K562 (cell line): ENCODE results near the gene SRMS. TPM values are rescaled to one million over a fixed set of nuclear protein-coding genes. Genes with fewer than 3 reads are reported as not detected.

ENCODE experiments used
- CXXC5 ChIP-seq: fragments of 250-450 bp; sonication (Bioruptor Pico); IDR thresholded peaks from 2 replicates; pipeline ENCODE4 v1.8.0; 2022; ENCODE audit warnings: inconsistent platforms, mild to moderate bottlenecking, moderate library complexity
- NKRF ChIP-seq: fragments of 450-650 bp; IDR thresholded peaks from 2 replicates; pipeline ENCODE4 v1.6.1; 2016; ENCODE audit warnings: borderline replicate concordance
- POLR2G ChIP-seq: fragments of 200-400 bp; formaldehyde crosslinking; IDR thresholded peaks from 2 replicates; pipeline ENCODE4 v1.6.1; 2017; ENCODE audit warnings: low read depth, mild to moderate bottlenecking, antibody characterized with exemption, low read length, moderate library complexity
- PTBP1 ChIP-seq: fragments of 200-400 bp; formaldehyde crosslinking; IDR thresholded peaks from 2 replicates; pipeline ENCODE4 v1.6.1; 2017; ENCODE audit warnings: low read depth, low read length
- RBFOX2 ChIP-seq: fragments of 200-400 bp; formaldehyde crosslinking; IDR thresholded peaks from 2 replicates; pipeline ENCODE4 v1.6.1; 2017; ENCODE audit warnings: low read depth, mild to moderate bottlenecking, low read length, moderate library complexity
- RBM14 ChIP-seq: fragments of 200-400 bp; formaldehyde crosslinking; IDR thresholded peaks from 2 replicates; pipeline ENCODE4 v1.6.1; 2018; ENCODE audit warnings: low read depth, mild to moderate bottlenecking, low read length, moderate library complexity, borderline replicate concordance; ENCODE audit not compliant: insufficient read depth
- TEAD1 ChIP-seq, 2 experiments: fragments of 450-650 bp in 1 of 2; sonication (generic) in 1 of 2; formaldehyde crosslinking; IDR thresholded peaks; 2 replicates each; pipeline versions ENCODE4 v1.4.0 to v1.8.0; 2020 to 2022; ENCODE audit warnings: mild to moderate bottlenecking in 2 of 2, missing genetic modification reagents in 1 of 2
- U2AF1 ChIP-seq: fragments of 200-400 bp; formaldehyde crosslinking; optimal IDR thresholded peaks from 2 replicates; pipeline ENCODE3; 2017; ENCODE audit warnings: mild to moderate bottlenecking, low read depth, low read length, moderate library complexity
- ZBTB40 ChIP-seq, 2 experiments: fragments of 450-650 bp in 1 of 2; sonication (generic) in 1 of 2; formaldehyde crosslinking in 1 of 2; IDR thresholded peaks; 2 replicates each; pipeline versions ENCODE4 v1.7.1 to v1.9.0; 2016 to 2022; ENCODE audit warnings: inconsistent platforms in 1 of 2, mild to moderate bottlenecking in 1 of 2, missing genetic modification reagents in 1 of 2
- polyA plus RNA-seq, 8 experiments: library from polyadenylated mRNA; depleted of rRNA in 4 of 8; stranded (reverse) in 5 of 8; unstranded in 3 of 8; fragments of >200 nt; fragmentation: Nextera tagmentation in 2 of 8; fragmentation: Illumina TruSeq in 1 of 8; extraction: Ambion mirVana in 2 of 8; extraction: Trizol in 1 of 8; gene quantifications; 2 replicates each; pipeline versions ENCODE4 v1.2.1 to v1.2.3, GENCODE V29; 2011 to 2014; ENCODE audit warnings: inconsistent platforms in 1 of 8, missing spikeins in 1 of 8
- total RNA-seq, 7 experiments: library from RNA; depleted of rRNA in 6 of 7; stranded (reverse); fragments of >200 nt in 6 of 7; fragmentation: Illumina TruSeq in 2 of 7; extraction: Trizol in 2 of 7; gene quantifications; 2 replicates each; pipeline versions ENCODE4 v1.2.1 to v1.2.3, GENCODE V29; 2011 to 2021; ENCODE audit warnings: low replicate concordance in 1 of 7
- TF ChIP-seq, protein P1 (sequence below): fragments of 450-650 bp; IDR thresholded peaks from 2 replicates; pipeline ENCODE4 v1.6.1; 2014; ENCODE audit warnings: low read depth, mild to moderate bottlenecking, moderate library complexity, borderline replicate concordance

The SRMS gene
- total and polyA plus RNA-seq, 9 of the 15 experiments (the other 6 are each of a cell fraction or from before 2014, with no cell fraction given): 0.07 TPM; not detected in 8

- TF ChIP-seq PTBP1 (no peak), RBM14 (peak; percentile 81; the same call in 1 of the 2 replicates), ZBTB40 (IDR thresholded peaks at IDR 0.05) (0 out of 2 replicates have a peak, but pooled peaks have one; percentile 40), ZBTB40 (CRISPR knock-in tag; IDR thresholded peaks at IDR 0.05) (no peak), CXXC5 (CRISPR knock-in tag) (peak; percentile 54), NKRF (0 out of 2 replicates have a peak, but pooled peaks have one; percentile 42), U2AF1 (peak; percentile 87), RBFOX2 (peak; percentile 89), TEAD1 (CRISPR knock-in tag; IDR thresholded peaks at IDR 0.05) (peak in 1 of 2 experiments; percentile 61; a peak in 1 of 4 replicates), POLR2G (peak; percentile 85)
- TF ChIP-seq, protein P1, sequence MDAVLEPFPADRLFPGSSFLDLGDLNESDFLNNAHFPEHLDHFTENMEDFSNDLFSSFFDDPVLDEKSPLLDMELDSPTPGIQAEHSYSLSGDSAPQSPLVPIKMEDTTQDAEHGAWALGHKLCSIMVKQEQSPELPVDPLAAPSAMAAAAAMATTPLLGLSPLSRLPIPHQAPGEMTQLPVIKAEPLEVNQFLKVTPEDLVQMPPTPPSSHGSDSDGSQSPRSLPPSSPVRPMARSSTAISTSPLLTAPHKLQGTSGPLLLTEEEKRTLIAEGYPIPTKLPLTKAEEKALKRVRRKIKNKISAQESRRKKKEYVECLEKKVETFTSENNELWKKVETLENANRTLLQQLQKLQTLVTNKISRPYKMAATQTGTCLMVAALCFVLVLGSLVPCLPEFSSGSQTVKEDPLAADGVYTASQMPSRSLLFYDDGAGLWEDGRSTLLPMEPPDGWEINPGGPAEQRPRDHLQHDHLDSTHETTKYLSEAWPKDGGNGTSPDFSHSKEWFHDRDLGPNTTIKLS: no peak
These were observed 26.5 kb downstream of the SRMS start (continued) for GRCh38 chr20:63520934-63521601.
